WI38 (cell line): Measurements from ENCODE around the gene CR1.

Experiments
- H3K4me3 ChIP-seq: 2 replicates; pipeline ENCODE4 v1.5.1; 2011; ENCODE audit warnings: low read depth, mild to moderate bottlenecking, control low read depth, low read length
- TF ChIP-seq, protein P1 (sequence below): IDR thresholded peaks from 2 replicates; pipeline ENCODE4 v1.5.1; 2012; ENCODE audit warnings: low read depth, mild to moderate bottlenecking, control low read depth, low read length

CR1 gene

DNA sequence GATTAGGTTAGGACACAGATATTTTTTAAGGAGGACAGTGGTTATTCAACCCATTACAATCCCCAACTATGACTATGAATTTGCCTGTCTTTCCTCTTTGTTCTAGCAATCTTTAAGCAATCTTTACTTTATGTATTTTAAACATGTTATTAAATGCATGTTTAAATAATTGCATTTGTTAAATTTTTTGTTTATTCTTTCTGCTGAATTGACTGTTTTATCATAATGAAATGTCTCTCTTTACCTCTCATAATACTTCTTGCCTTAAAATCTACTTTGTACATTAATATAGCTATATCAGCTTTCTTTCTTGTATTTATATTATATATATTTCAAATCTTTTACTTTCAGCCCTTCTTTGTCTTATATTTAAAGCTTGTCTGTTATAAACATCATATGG is 195.1 kb downstream of the CR1 start:
- TF ChIP-seq, protein P1, sequence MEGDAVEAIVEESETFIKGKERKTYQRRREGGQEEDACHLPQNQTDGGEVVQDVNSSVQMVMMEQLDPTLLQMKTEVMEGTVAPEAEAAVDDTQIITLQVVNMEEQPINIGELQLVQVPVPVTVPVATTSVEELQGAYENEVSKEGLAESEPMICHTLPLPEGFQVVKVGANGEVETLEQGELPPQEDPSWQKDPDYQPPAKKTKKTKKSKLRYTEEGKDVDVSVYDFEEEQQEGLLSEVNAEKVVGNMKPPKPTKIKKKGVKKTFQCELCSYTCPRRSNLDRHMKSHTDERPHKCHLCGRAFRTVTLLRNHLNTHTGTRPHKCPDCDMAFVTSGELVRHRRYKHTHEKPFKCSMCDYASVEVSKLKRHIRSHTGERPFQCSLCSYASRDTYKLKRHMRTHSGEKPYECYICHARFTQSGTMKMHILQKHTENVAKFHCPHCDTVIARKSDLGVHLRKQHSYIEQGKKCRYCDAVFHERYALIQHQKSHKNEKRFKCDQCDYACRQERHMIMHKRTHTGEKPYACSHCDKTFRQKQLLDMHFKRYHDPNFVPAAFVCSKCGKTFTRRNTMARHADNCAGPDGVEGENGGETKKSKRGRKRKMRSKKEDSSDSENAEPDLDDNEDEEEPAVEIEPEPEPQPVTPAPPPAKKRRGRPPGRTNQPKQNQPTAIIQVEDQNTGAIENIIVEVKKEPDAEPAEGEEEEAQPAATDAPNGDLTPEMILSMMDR: no peak
- H3K4me3 ChIP-seq: no peak overlapping the region
